ENCODE results near the gene PARD3B.

The PARD3B gene

DNA sequence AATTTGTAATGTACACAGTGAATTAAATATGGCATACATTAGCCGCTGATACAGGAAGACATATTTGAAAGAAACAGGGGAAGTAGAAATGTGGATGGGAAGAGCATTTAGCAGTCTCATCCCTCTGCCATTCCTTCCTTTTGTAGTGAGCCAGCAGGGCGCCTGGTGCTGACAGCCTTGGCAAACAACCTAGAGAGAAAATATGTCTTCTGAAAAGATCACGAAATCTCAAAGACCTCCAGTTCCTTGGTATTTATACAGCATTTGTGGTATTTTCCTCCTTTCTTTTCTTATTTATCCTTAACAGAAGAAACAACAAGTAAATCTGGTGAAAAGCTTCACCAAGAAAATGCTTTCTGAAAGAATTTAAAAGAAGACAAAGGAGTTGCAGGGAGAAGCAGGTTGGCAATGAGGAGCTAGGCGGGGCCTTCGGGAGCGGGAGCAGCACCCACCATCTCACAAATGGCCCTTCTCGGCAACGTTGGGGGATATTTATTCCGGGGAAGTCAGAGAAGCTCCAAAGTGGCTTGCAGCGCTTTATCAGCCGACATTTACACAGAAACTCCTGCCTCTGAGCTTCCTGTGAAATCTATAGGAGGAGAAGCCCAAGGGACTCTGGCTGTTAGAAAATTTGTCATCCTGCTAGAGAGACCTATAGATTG, 731.0 kb downstream of the PARD3B start:
- ATAC-seq (replicated peaks): no peak
- no peaks in the 10 kb centered on the region for H3K36me3 Mint-ChIP-seq
- no peak for DNase-seq
- H3K27ac Mint-ChIP-seq: no peak overlapping the region
- no peak overlapping the region for H3K4me3 Mint-ChIP-seq
- no peaks in the 10 kb centered on the region for H3K4me1 Mint-ChIP-seq
- H3K27me3 Mint-ChIP-seq: peaks cover 4 to 7% of the 10 kb centered on the region in 2 donors
- peaks cover 0 to 3% of the 10 kb centered on the region in 2 donors for H3K9me3 Mint-ChIP-seq

GRCh38 chr2:205280596-205281236, 735.4 kb downstream of the PARD3B start:
- Mint-ChIP-seq H3K9me3 (peaks cover 0 to 3% of the 10 kb centered on the region in 2 donors), H3K4me1 (no peaks in the 10 kb centered on the region), H3K4me3 (no peak overlapping the region), H3K27me3 (peaks cover 4 to 7% of the 10 kb centered on the region in 2 donors), H3K36me3 (no peaks in the 10 kb centered on the region), H3K27ac (no peak overlapping the region)
- DNase-seq (no peak), ATAC-seq (replicated peaks) (no peak)

DNA sequence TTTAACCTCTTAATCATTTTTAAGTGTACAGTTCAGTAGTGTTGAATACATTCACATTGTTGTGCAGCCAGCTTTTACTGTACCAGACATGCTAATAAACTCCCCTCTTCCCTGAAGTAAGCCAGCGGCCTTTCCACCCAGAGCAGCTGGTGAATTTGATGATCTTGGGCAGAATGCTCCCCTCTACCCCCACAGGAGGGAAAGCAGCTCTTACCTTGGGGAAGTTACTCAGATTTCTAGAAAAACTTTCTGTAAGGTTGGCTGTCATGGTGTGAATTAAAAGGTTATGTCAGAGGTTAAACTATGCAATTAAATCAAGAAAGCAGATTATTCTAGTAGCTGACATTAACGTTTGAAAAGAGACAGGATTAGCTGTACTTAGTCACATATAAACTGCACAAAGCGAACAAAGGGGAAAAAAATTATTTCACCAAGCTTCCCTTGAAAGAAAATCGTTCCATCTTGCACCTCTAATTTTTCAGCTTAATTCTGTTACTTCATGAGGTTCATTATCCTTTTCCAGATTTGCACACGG, 738.5 kb downstream of the PARD3B start:
- no peak for ATAC-seq (replicated peaks)
- Mint-ChIP-seq H3K4me3 (no peak overlapping the region), H3K9me3 (no peaks in the 10 kb centered on the region), H3K36me3 (no peaks in the 10 kb centered on the region), H3K4me1 (no peaks in the 10 kb centered on the region), H3K27ac (no peak overlapping the region), H3K27me3 (no peaks in the 10 kb centered on the region)
- DNase-seq: no peak

DNA sequence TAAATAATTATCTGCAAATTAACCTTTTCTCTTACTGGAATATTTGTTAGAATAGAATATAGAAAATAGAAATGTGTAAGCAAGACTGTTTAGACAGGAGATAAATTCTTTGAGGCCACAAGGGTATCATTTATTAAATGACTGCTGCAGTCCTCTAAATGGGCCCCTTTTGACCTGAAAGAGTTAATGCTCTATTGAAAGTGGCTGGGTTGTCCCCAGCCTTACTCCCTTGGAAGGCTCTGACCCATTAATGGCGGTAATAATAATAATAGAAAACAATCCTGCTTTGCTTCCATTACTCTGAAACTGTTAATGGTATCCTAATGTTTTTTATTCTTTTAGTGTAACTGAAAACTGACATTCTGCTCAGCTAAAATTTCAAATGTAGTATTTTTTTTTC, 739.1 kb downstream of the PARD3B start:
- Mint-ChIP-seq H3K4me1 (no peaks in the 10 kb centered on the region), H3K27me3 (no peaks in the 10 kb centered on the region), H3K9me3 (no peaks in the 10 kb centered on the region), H3K36me3 (no peaks in the 10 kb centered on the region), H3K4me3 (no peak overlapping the region), H3K27ac (no peak overlapping the region)
- ATAC-seq (replicated peaks) (no peak), DNase-seq (no peak)

DNA sequence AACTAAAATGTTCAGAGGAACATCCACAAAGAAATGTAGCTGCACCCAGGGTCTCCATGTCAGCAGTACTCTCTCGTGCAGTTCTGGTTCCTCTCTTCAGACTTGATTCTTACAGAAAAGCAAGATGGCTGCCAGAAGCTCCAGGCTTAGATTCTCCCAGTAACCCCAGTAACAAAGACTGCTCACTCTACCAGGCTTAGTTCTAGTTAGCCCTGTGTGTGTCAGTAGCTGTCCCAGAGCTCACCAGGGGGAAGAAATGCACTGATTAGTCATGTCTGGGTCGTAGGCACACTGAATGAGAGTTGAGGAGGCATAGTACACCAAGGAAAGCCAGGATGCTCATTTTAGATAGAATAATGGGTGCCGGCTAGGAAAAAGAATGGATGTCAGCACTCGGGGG, 742.0 kb downstream of the PARD3B start:
- Mint-ChIP-seq H3K27me3 (no peaks in the 10 kb centered on the region), H3K9me3 (no peaks in the 10 kb centered on the region), H3K4me3 (no peak overlapping the region), H3K4me1 (peaks cover 5 to 10% of the 10 kb centered on the region in 2 donors), H3K27ac (no peak overlapping the region), H3K36me3 (no peaks in the 10 kb centered on the region)
- no peak for DNase-seq
- no peak for ATAC-seq (replicated peaks)

DNA sequence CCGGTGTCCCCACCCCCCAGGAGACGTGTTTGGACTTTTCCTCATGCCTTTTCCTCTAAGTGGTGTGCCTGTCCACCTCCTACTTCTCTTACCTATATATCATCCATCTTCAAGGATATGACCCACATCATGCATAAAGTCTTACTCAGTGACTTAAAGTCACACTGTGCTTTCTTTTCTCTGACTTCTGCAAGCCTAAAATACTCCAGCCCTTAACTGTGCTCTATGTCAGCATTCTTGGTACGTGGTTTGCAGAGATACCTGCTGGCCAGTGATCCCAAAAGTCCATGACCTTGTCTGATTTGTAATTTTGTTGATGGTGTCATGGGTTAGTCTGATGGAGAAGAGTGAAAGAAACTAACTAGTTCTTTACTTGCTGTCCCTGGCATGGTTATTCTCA, 743.4 kb downstream of the PARD3B start:
- DNase-seq: no peak
- peaks cover 11 to 22% of the 10 kb centered on the region in 2 donors for H3K4me1 Mint-ChIP-seq
- H3K36me3 Mint-ChIP-seq: no peaks in the 10 kb centered on the region
- H3K27ac Mint-ChIP-seq: no peak overlapping the region
- peaks cover 0 to 2% of the 10 kb centered on the region in 2 donors for H3K9me3 Mint-ChIP-seq
- no peaks in the 10 kb centered on the region for H3K27me3 Mint-ChIP-seq
- no peak overlapping the region for H3K4me3 Mint-ChIP-seq
- no peak for ATAC-seq (replicated peaks)

- Mint-ChIP-seq H3K36me3 (no peaks in the 10 kb centered on the region), H3K4me3 (no peak overlapping the region), H3K9me3 (peaks cover 0 to 2% of the 10 kb centered on the region in 2 donors), H3K27me3 (no peaks in the 10 kb centered on the region), H3K4me1 (peaks cover 11 to 25% of the 10 kb centered on the region in 2 donors), H3K27ac (peak overlapping the region; percentile 52)
- no peak for ATAC-seq (replicated peaks)
- no peak for DNase-seq
These were observed 745.0 kb downstream of the PARD3B start for GRCh38 chr2:205290299-205290698.

- peaks cover 11 to 25% of the 10 kb centered on the region in 2 donors for H3K4me1 Mint-ChIP-seq
- peak overlapping the region in 1 of 2 donors; percentile 17 for H3K4me3 Mint-ChIP-seq
- peak; percentile 62 to 76 for ATAC-seq (replicated peaks)
- no peaks in the 10 kb centered on the region for H3K36me3 Mint-ChIP-seq
- no peak for DNase-seq
- peaks cover 0 to 2% of the 10 kb centered on the region in 2 donors for H3K9me3 Mint-ChIP-seq
- H3K27ac Mint-ChIP-seq: peak overlapping the region; percentile 69
- H3K27me3 Mint-ChIP-seq: no peaks in the 10 kb centered on the region
These were observed 747.5 kb downstream of the PARD3B start for GRCh38 chr2:205292665-205293295.

- ATAC-seq (replicated peaks) (peak; percentile 73 to 80), DNase-seq (no peak)
- Mint-ChIP-seq H3K4me1 (peaks cover 11 to 25% of the 10 kb centered on the region in 2 donors), H3K4me3 (peak overlapping the region in 1 of 2 donors; percentile 17), H3K36me3 (no peaks in the 10 kb centered on the region), H3K9me3 (peaks cover 0 to 2% of the 10 kb centered on the region in 2 donors), H3K27me3 (no peaks in the 10 kb centered on the region), H3K27ac (peak overlapping the region; percentile 67)
These were observed 748.3 kb downstream of the PARD3B start for GRCh38 chr2:205293559-205293958.

DNA sequence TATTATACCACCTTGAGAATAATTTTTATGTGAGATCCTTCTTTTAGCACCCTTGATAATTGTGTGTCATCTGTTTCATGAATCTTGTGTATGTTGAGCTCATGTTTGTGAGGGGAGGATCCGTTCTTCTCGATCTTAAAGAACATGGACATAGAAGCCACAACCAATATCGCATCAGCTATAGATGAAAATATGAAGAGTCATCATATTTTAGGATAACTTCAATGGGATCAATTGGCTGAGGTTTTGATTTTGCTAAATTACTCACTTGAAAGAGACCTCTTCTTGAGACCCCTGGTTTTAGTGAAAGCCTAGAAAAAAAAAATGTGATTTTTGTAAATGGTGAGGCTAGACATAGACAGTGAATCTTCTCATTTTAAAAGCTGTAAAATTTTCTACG, 751.7 kb downstream of the PARD3B start:
- DNase-seq (no peak), ATAC-seq (replicated peaks) (no peak)
- H3K4me3 Mint-ChIP-seq: no peak overlapping the region
- peaks cover 0 to 2% of the 10 kb centered on the region in 2 donors for H3K9me3 Mint-ChIP-seq
- peaks cover 9 to 19% of the 10 kb centered on the region in 2 donors for H3K4me1 Mint-ChIP-seq
- no peaks in the 10 kb centered on the region for H3K36me3 Mint-ChIP-seq
- no peaks in the 10 kb centered on the region for H3K27me3 Mint-ChIP-seq
- no peak overlapping the region for H3K27ac Mint-ChIP-seq

DNA sequence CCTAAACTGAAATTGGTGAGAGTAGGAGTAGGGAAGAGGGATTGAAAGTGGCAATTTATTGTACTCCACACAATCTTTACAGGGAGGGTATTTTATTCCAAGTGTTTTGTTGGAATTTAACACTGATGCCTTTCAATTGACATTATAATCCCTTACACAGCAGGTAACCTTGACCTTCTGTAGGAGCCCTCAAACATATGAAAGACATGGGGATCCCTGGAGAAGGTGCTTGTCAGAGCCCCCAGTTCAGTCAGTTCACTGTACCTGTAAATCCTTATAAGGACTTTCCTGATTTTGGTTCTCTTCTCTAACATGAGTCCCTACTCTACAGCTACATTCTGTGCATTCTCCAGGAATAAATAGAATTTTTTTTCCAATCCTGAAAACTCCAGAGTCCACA, 752.1 kb downstream of the PARD3B start:
- H3K27ac Mint-ChIP-seq: no peak overlapping the region
- H3K9me3 Mint-ChIP-seq: peaks cover 0 to 2% of the 10 kb centered on the region in 2 donors
- ATAC-seq (replicated peaks) (no peak), DNase-seq (no peak)
- H3K4me3 Mint-ChIP-seq: no peak overlapping the region
- H3K36me3 Mint-ChIP-seq: no peaks in the 10 kb centered on the region
- H3K4me1 Mint-ChIP-seq: peaks cover 6 to 15% of the 10 kb centered on the region in 2 donors
- no peaks in the 10 kb centered on the region for H3K27me3 Mint-ChIP-seq

GRCh38 chr2:205297846-205298245, 752.6 kb downstream of the PARD3B start:
- Mint-ChIP-seq H3K4me3 (no peak overlapping the region), H3K27ac (no peak overlapping the region), H3K36me3 (no peaks in the 10 kb centered on the region), H3K27me3 (no peaks in the 10 kb centered on the region), H3K4me1 (peaks cover 4 to 11% of the 10 kb centered on the region in 2 donors), H3K9me3 (peaks cover 0 to 2% of the 10 kb centered on the region in 2 donors)
- no peak for ATAC-seq (replicated peaks)
- no peak for DNase-seq

DNA sequence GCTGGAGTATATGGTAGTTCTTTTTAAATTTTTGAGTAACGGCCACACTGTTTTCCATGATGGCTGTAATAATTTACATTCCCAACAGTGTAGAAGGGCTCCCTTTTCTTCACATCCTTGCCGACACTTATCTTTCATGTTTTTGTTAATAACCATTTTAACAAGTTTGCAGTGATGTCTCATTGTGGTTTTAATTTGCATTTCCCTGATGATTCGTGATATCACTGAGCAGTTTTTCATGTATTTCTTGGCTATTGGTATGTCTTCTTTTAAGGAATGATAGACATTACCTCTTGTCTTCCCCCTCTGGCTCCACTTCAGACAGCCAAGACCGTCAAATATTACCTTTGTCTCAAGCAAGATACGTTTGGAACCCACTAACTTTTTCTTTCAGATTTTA, 765.9 kb downstream of the PARD3B start:
- Mint-ChIP-seq H3K36me3 (no peaks in the 10 kb centered on the region), H3K4me3 (no peak overlapping the region), H3K27ac (no peak overlapping the region), H3K27me3 (no peaks in the 10 kb centered on the region), H3K9me3 (no peaks in the 10 kb centered on the region), H3K4me1 (peaks cover 0 to 6% of the 10 kb centered on the region in 2 donors)
- ATAC-seq (replicated peaks) (no peak), DNase-seq (no peak)

- Mint-ChIP-seq H3K36me3 (no peaks in the 10 kb centered on the region), H3K27me3 (no peaks in the 10 kb centered on the region), H3K27ac (no peak overlapping the region), H3K9me3 (no peaks in the 10 kb centered on the region), H3K4me3 (no peak overlapping the region), H3K4me1 (peaks cover 6 to 19% of the 10 kb centered on the region in 2 donors)
- ATAC-seq (replicated peaks) (no peak), DNase-seq (no peak)
These were observed 776.0 kb downstream of the PARD3B start for GRCh38 chr2:205321231-205321630.

Measured in stimulated activated naive B cell treated with anti-CD40 and anti-IgM and Interleukin-4, amounts not matched to agents 10 μg/mL and 1 μg/mL and 100 μg/mL, for 72 hours (primary cell).